HG03378 (cell line): ENCODE results near the gene PHF19.

Experiments
- ATAC-seq: cut with Tn5 transposase; IDR thresholded peaks from one replicate; pipeline ENCODE4 v1.9.1; 2021; ENCODE audit warnings: mild to moderate bottlenecking, moderate library complexity; ENCODE audit not compliant: unreplicated experiment

Gene PHF19

GRCh38 chr9:120876842-120877240 lies at the start of gene PHF19:
Gene PHF19, minus strand, starts transcription at chr9:120877188. Its CDS starts 2,447 bp downstream, at chr9:120874741.
- ATAC-seq = no peak

- ATAC-seq = peak; percentile 19
Observed at GRCh38 chr9:120926397-120926928, 49.5 kb upstream of the PHF19 start, which contains the start of gene TRAF1. Gene TRAF1, minus strand, starts transcription at chr9:120926796. Its CDS starts 721 bp downstream, at chr9:120926075.

GRCh38 chr9:120925535-120926396 lies 48.8 kb upstream of the PHF19 start:
- ATAC-seq = peak; percentile 49

GRCh38 chr9:120924698-120925534 lies 47.9 kb upstream of the PHF19 start:
- no peak for ATAC-seq

GRCh38 chr9:120923620-120924328 lies 46.8 kb upstream of the PHF19 start:
- ATAC-seq = no peak

- ATAC-seq = no peak
Observed at GRCh38 chr9:120922404-120923195, 45.6 kb upstream of the PHF19 start.

- ATAC-seq = no peak
Observed at GRCh38 chr9:120921661-120922181, 44.7 kb upstream of the PHF19 start.

GRCh38 chr9:120920806-120921178 lies 43.8 kb upstream of the PHF19 start:
- no peak for ATAC-seq

- no peak for ATAC-seq
Observed at GRCh38 chr9:120919843-120920805, 43.1 kb upstream of the PHF19 start.

GRCh38 chr9:120918931-120919842 lies 42.2 kb upstream of the PHF19 start:
- no peak for ATAC-seq

- ATAC-seq = no peak
Observed at GRCh38 chr9:120917929-120918762, 41.2 kb upstream of the PHF19 start.

GRCh38 chr9:120916991-120917880 lies 40.2 kb upstream of the PHF19 start:
- ATAC-seq = no peak

- ATAC-seq = no peak
Observed at GRCh38 chr9:120916588-120916987, 39.6 kb upstream of the PHF19 start.

GRCh38 chr9:120915854-120916470 lies 39.0 kb upstream of the PHF19 start:
- ATAC-seq = no peak

GRCh38 chr9:120914953-120915352 lies 38.0 kb upstream of the PHF19 start:
- no peak for ATAC-seq
